ENCODE results near the gene EPHB1.
"Not testable (repeated sequence)": the region's sequence is repeated elsewhere in the genome, so short reads cannot be mapped to it uniquely, and the experiment has no call there.

The EPHB1 gene

DNA sequence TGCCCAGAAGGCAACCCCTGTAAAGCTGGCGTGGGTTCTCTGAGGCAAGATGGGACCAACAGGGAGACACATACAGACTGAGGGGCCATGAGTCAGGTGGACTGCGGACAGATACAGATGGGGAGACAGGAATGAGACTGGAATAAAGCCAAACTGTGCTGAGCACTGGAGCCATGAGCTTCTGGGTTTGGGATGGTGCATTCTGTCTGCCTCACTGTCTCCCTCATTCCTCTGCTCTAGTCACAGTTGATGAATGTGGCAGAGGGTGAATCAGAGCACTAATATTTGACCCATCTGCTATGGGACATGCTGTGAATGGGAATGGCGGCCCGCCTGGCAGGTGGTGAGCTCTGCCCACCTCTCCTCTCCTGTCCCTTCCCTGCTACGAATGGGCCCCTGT, 262.9 kb downstream of the EPHB1 start:
- DNase-seq (ENCODE audit: low spot score) (no peak), ATAC-seq (ENCODE audit: low read depth) (no peak)
- no peaks in the 10 kb centered on the region for H3K27me3 ChIP-seq (ENCODE audit: insufficient read depth, poor library complexity, severe bottlenecking)
- no peaks in the 10 kb centered on the region for H3K36me3 ChIP-seq (ENCODE audit: low read depth)
- no peaks in the 10 kb centered on the region for H3K4me1 ChIP-seq (ENCODE audit: insufficient read depth, poor library complexity, severe bottlenecking)
- TF ChIP-seq, protein P1, sequence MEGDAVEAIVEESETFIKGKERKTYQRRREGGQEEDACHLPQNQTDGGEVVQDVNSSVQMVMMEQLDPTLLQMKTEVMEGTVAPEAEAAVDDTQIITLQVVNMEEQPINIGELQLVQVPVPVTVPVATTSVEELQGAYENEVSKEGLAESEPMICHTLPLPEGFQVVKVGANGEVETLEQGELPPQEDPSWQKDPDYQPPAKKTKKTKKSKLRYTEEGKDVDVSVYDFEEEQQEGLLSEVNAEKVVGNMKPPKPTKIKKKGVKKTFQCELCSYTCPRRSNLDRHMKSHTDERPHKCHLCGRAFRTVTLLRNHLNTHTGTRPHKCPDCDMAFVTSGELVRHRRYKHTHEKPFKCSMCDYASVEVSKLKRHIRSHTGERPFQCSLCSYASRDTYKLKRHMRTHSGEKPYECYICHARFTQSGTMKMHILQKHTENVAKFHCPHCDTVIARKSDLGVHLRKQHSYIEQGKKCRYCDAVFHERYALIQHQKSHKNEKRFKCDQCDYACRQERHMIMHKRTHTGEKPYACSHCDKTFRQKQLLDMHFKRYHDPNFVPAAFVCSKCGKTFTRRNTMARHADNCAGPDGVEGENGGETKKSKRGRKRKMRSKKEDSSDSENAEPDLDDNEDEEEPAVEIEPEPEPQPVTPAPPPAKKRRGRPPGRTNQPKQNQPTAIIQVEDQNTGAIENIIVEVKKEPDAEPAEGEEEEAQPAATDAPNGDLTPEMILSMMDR (IDR thresholded peaks at IDR 0.05; ENCODE audit: poor library complexity, severe bottlenecking) = no peak
- no peak overlapping the region for H3K4me3 ChIP-seq (ENCODE audit: severe bottlenecking)
- no peaks in the 10 kb centered on the region for H3K9me3 ChIP-seq (ENCODE audit: severe bottlenecking)
- no peak overlapping the region for H3K27ac ChIP-seq (ENCODE audit: poor library complexity, severe bottlenecking)

- ATAC-seq (ENCODE audit: low read depth) = no peak
- no peaks in the 10 kb centered on the region for H3K36me3 ChIP-seq (ENCODE audit: low read depth)
- no peaks in the 10 kb centered on the region for H3K4me1 ChIP-seq (ENCODE audit: insufficient read depth, poor library complexity, severe bottlenecking)
- TF ChIP-seq, protein P1 (IDR thresholded peaks at IDR 0.05; ENCODE audit: poor library complexity, severe bottlenecking) = no peak
- no peak for DNase-seq (ENCODE audit: low spot score)
- no peaks in the 10 kb centered on the region for H3K9me3 ChIP-seq (ENCODE audit: severe bottlenecking)
- no peaks in the 10 kb centered on the region for H3K27me3 ChIP-seq (ENCODE audit: insufficient read depth, poor library complexity, severe bottlenecking)
- H3K27ac ChIP-seq (ENCODE audit: poor library complexity, severe bottlenecking) = no peak overlapping the region
- H3K4me3 ChIP-seq (ENCODE audit: severe bottlenecking) = no peak overlapping the region
Measured at GRCh38 chr3:135059580-135059979, 264.5 kb downstream of the EPHB1 start.

- H3K27me3 ChIP-seq (ENCODE audit: insufficient read depth, poor library complexity, severe bottlenecking); DNase-seq (ENCODE audit: low spot score); H3K4me1 ChIP-seq (ENCODE audit: insufficient read depth, poor library complexity, severe bottlenecking); H3K4me3 ChIP-seq (ENCODE audit: severe bottlenecking); H3K9me3 ChIP-seq (ENCODE audit: severe bottlenecking); ATAC-seq (ENCODE audit: low read depth); H3K36me3 ChIP-seq (ENCODE audit: low read depth); H3K27ac ChIP-seq (ENCODE audit: poor library complexity, severe bottlenecking): not testable (repeated sequence)
Measured at GRCh38 chr3:135066844-135067727, 272.0 kb downstream of the EPHB1 start.

GRCh38 chr3:135068011-135068410, 273.0 kb downstream of the EPHB1 start:
- Histone ChIP-seq H3K27me3 (ENCODE audit: insufficient read depth, poor library complexity, severe bottlenecking) (no peaks in the 10 kb centered on the region), H3K27ac (ENCODE audit: poor library complexity, severe bottlenecking) (no peak overlapping the region), H3K9me3 (ENCODE audit: severe bottlenecking) (no peaks in the 10 kb centered on the region), H3K4me1 (ENCODE audit: insufficient read depth, poor library complexity, severe bottlenecking) (no peaks in the 10 kb centered on the region), H3K4me3 (ENCODE audit: severe bottlenecking) (no peak overlapping the region), H3K36me3 (ENCODE audit: low read depth) (no peaks in the 10 kb centered on the region)
- TF ChIP-seq, protein P1 (IDR thresholded peaks at IDR 0.05; ENCODE audit: poor library complexity, severe bottlenecking) = no peak
- ATAC-seq (ENCODE audit: low read depth) (no peak), DNase-seq (ENCODE audit: low spot score) (no peak)

- Histone ChIP-seq H3K4me3 (ENCODE audit: severe bottlenecking) (no peak overlapping the region), H3K4me1 (ENCODE audit: insufficient read depth, poor library complexity, severe bottlenecking) (no peaks in the 10 kb centered on the region), H3K27ac (ENCODE audit: poor library complexity, severe bottlenecking) (no peak overlapping the region), H3K9me3 (ENCODE audit: severe bottlenecking) (no peaks in the 10 kb centered on the region), H3K27me3 (ENCODE audit: insufficient read depth, poor library complexity, severe bottlenecking) (no peaks in the 10 kb centered on the region), H3K36me3 (ENCODE audit: low read depth) (no peaks in the 10 kb centered on the region)
- DNase-seq (ENCODE audit: low spot score) = no peak
- ATAC-seq (ENCODE audit: low read depth) = no peak
- TF ChIP-seq, protein P1 (IDR thresholded peaks at IDR 0.05; ENCODE audit: poor library complexity, severe bottlenecking) = no peak
Measured at GRCh38 chr3:135069406-135069805, 274.3 kb downstream of the EPHB1 start.
